Endothelial cell of umbilical vein (primary cell): ENCODE measurements around the gene GAL3ST3. TPM values are rescaled to one million over a fixed set of nuclear protein-coding genes. Genes with fewer than 3 reads are reported as not detected.

Source experiments
- BruUV-seq: library from RNA; stranded (reverse); fragments of 400-500 nt; replicated peaks from 2 replicates; lab custom pipeline; 2021; lab: Mats Ljungman, UMichigan
- CTCF ChIA-PET: fragments of 300-600, 350-600 bp; sonication (Branson Sonifier 250); formaldehyde crosslinking; loops from one replicate; lab custom pipeline; 2021; ENCODE audit warnings: antibody characterized with exemption, inconsistent platforms; lab: Charles Lee
- POLR2A ChIA-PET: fragments of 300-600, 350-600 bp; sonication (Branson Sonifier 250); formaldehyde crosslinking; loops from one replicate; lab custom pipeline; 2021; ENCODE audit warnings: antibody characterized with exemption, inconsistent platforms; lab: Charles Lee
- DNase-seq: peaks from one replicate; pipeline ENCODE4 v3.0.0-alpha.2; 2011; ENCODE audit warnings: low read depth, low spot score
- FAIRE-seq: peaks from 2 replicates; lab custom pipeline; 2011; peaks lifted over from hg19 to GRCh38; lab: Jason Lieb, UNC
- H2AFZ ChIP-seq: 2 replicates; pipeline ENCODE4 v1.6.0; 2012; ENCODE audit warnings: low read depth, low read length, control low read depth, inconsistent platforms
- H3K27ac ChIP-seq: 2 replicates; pipeline ENCODE4 v1.5.1; 2011; ENCODE audit warnings: low read depth, mild to moderate bottlenecking, control low read depth, low read length, moderate library complexity; ENCODE audit not compliant: insufficient read depth
- H3K27me3 ChIP-seq, 2 experiments: 2 replicates each; pipeline versions ENCODE4 v1.6.0 to v1.6.1; 2011; ENCODE audit warnings: low read length in 2 of 2, mixed read lengths in 1 of 2; ENCODE audit not compliant: control insufficient read depth in 2 of 2, insufficient read depth in 2 of 2
- H3K36me3 ChIP-seq, 2 experiments: 2 replicates in 1 of 2; 3 replicates in 1 of 2; pipeline ENCODE4 v1.5.1; 2011; ENCODE audit warnings: low read length in 2 of 2, mild to moderate bottlenecking in 1 of 2, moderate library complexity in 1 of 2; ENCODE audit not compliant: control insufficient read depth in 2 of 2, insufficient read depth in 2 of 2; ENCODE audit errors: extremely low read depth in 1 of 2
- H3K4me1 ChIP-seq: 3 replicates; pipeline ENCODE4 v1.5.1; 2011; ENCODE audit warnings: mild to moderate bottlenecking, low read length; ENCODE audit not compliant: control insufficient read depth, insufficient read depth; ENCODE audit errors: extremely low read depth
- H3K4me2 ChIP-seq: 2 replicates; pipeline ENCODE4 v1.6.1; 2011; ENCODE audit warnings: low read length, control low read depth, mixed read lengths; ENCODE audit not compliant: insufficient read depth
- H3K4me3 ChIP-seq, 3 experiments: fragments of 200-600 bp in 1 of 3; sonication (generic), shearing (Covaris generic) in 1 of 3; replicated peaks in 1 of 3; 2 replicates each; pipeline ENCODE4 v1.5.1; 2011 to 2016; ENCODE audit warnings: control low read depth in 3 of 3, low read length in 3 of 3, mild to moderate bottlenecking in 2 of 3, inconsistent platforms in 1 of 3, low read depth in 1 of 3, moderate library complexity in 1 of 3; ENCODE audit not compliant: insufficient read depth in 1 of 3
- H3K79me2 ChIP-seq: 2 replicates; pipeline ENCODE4 v1.6.0; 2012; ENCODE audit warnings: low read length, inconsistent platforms; ENCODE audit not compliant: control insufficient read depth, insufficient read depth
- H3K9ac ChIP-seq: replicated peaks from 2 replicates; pipeline ENCODE3; 2011; ENCODE audit warnings: low read length, control low read depth; ENCODE audit not compliant: insufficient read depth; ENCODE audit errors: extremely low read depth
- H3K9me1 ChIP-seq: replicated peaks from 3 replicates; pipeline ENCODE4 v1.6.0; 2011; ENCODE audit warnings: mild to moderate bottlenecking, low read length; ENCODE audit not compliant: control insufficient read depth, insufficient read depth; ENCODE audit errors: extremely low read depth
- H3K9me3 ChIP-seq: replicated peaks from 2 replicates; pipeline ENCODE4 v1.5.1; 2012; ENCODE audit warnings: low read length, inconsistent platforms; ENCODE audit not compliant: control insufficient read depth, insufficient read depth
- H4K20me1 ChIP-seq: replicated peaks from 2 replicates; pipeline ENCODE3; 2011; ENCODE audit warnings: mild to moderate bottlenecking, low read length; ENCODE audit not compliant: control insufficient read depth, insufficient read depth; ENCODE audit errors: extremely low read depth
- CTCF ChIP-seq, 2 donors: IDR thresholded peaks; 1 replicate in 1 of 2; 2 replicates in 1 of 2; pipeline ENCODE4 v1.5.1; 2011; ENCODE audit warnings: low read length in 2 of 2, mild to moderate bottlenecking in 2 of 2, moderate library complexity in 2 of 2, control low read depth in 1 of 2, inconsistent platforms in 1 of 2, low read depth in 1 of 2; ENCODE audit not compliant: insufficient read depth in 1 of 2; ENCODE audit errors: extremely low read depth in 1 of 2
- EZH2 ChIP-seq: IDR thresholded peaks from 2 replicates; pipeline ENCODE4 v1.6.1; 2012; ENCODE audit warnings: borderline replicate concordance, low read depth, mild to moderate bottlenecking, moderate library complexity, low read length, inconsistent platforms; ENCODE audit not compliant: severe bottlenecking
- FOS ChIP-seq: IDR thresholded peaks from 2 replicates; pipeline ENCODE4 v1.6.1; 2011; ENCODE audit warnings: mild to moderate bottlenecking, low read length, moderate library complexity, borderline replicate concordance; ENCODE audit not compliant: insufficient read depth
- GATA2 ChIP-seq: IDR thresholded peaks from 2 replicates; pipeline ENCODE4 v1.7.0; 2011; ENCODE audit warnings: low read depth, mild to moderate bottlenecking, moderate library complexity, mixed read lengths, low read length; ENCODE audit not compliant: insufficient read length, insufficient read depth
- JUN ChIP-seq: IDR thresholded peaks from 2 replicates; pipeline ENCODE4 v1.6.1; 2011; ENCODE audit warnings: borderline replicate concordance, low read depth; ENCODE audit not compliant: insufficient read length, insufficient read depth
- MAX ChIP-seq: IDR thresholded peaks from 2 replicates; pipeline ENCODE4 v1.6.1; 2011; ENCODE audit not compliant: insufficient read depth, insufficient read length
- MYC ChIP-seq: IDR thresholded peaks from one replicate; pipeline ENCODE4 v1.6.1; 2011; ENCODE audit warnings: mild to moderate bottlenecking, low read depth, low read length
- POLR2A ChIP-seq: IDR thresholded peaks from 2 replicates; pipeline ENCODE4 v1.6.1; 2012; ENCODE audit warnings: low read depth, mild to moderate bottlenecking, control low read depth, low read length
- POLR2AphosphoS5 ChIP-seq: IDR thresholded peaks from 2 replicates; pipeline ENCODE4 v1.6.1; 2012; ENCODE audit warnings: low read depth, mild to moderate bottlenecking, control low read depth, low read length, moderate library complexity; ENCODE audit not compliant: insufficient read depth
- dilution Hi-C: fragments of 300-500 bp; cut with MboI; formaldehyde crosslinking; loops from one replicate; pipeline ENCODE4 v1.15.0; 2019; ENCODE audit warnings: low sequenced_read_pairs; ENCODE audit not compliant: extremely low pct_ligation_motif_present
- intact Hi-C: fragments of 100-400 bp; cut with micrococcal nuclease; formaldehyde crosslinking; loops from one replicate; pipeline ENCODE4 v1.10.0; 2022
- polyA plus RNA-seq, 4 experiments: library from polyadenylated mRNA; depleted of rRNA in 3 of 4; stranded (reverse) in 3 of 4; unstranded in 1 of 4; fragments of >200 nt; gene quantifications; 2 replicates each; pipeline versions ENCODE4 v1.2.1 to v1.2.3, GENCODE V29; 2011 to 2012; ENCODE audit warnings: missing spikeins in 1 of 4
- total RNA-seq: library from RNA; stranded (reverse); gene quantifications from 2 replicates; pipeline ENCODE4 v1.2.3, GENCODE V29; 2021

Gene GAL3ST3
- total and polyA plus RNA-seq, 2 donors (not counting 3 experiments of a cell fraction or from before 2014, with no cell fraction given), result 0.15 TPM; not detected in 1

- intact Hi-C loops, result no loop called here
- dilution Hi-C loops, result no loop called here
- Histone ChIP-seq H2AFZ (no peak overlapping the region), H3K9me3 (no peaks in the 10 kb centered on the region), H3K79me2 (peaks cover 11% of the 10 kb centered on the region), H3K36me3 (peaks cover 49 to 52% of the 10 kb centered on the region in 2 experiments), H3K4me2 (no peak overlapping the region), H3K4me1 (peaks cover 8% of the 10 kb centered on the region), H3K9me1 (no peaks in the 10 kb centered on the region), H3K4me3 (no peak overlapping the region), H3K9ac (no peak overlapping the region), H4K20me1 (no peaks in the 10 kb centered on the region), H3K27me3 (no peaks in the 10 kb centered on the region), H3K27ac (no peak overlapping the region)
- no TSS peak for BruUV-seq
- CTCF ChIA-PET, result no interaction called here
- POLR2A ChIA-PET, result no interaction called here
- TF ChIP-seq FOS (no peak), MYC (no peak), POLR2AphosphoS5 (no peak), MAX (no peak), JUN (no peak)
- FAIRE-seq (no peak), DNase-seq (no peak)
Measured at GRCh38 chr11:66064571-66064970, 15.6 kb upstream of the GAL3ST3 start.

GRCh38 chr11:66063900-66064299, 14.9 kb upstream of the GAL3ST3 start:
- dilution Hi-C loops (no loop called here), intact Hi-C loops (no loop called here)
- no peak overlapping the region for H3K9ac ChIP-seq
- peaks cover 55 to 59% of the 10 kb centered on the region in 2 experiments for H3K36me3 ChIP-seq
- H3K4me2 ChIP-seq, result no peak overlapping the region
- no peak overlapping the region for H3K27ac ChIP-seq
- no peak for FAIRE-seq
- no peak overlapping the region for H3K4me3 ChIP-seq
- TF ChIP-seq MAX (no peak), POLR2A (no peak), GATA2 (no peak), JUN (no peak), FOS (no peak), MYC (no peak), EZH2 (no peak), POLR2AphosphoS5 (no peak), CTCF (IDR thresholded peaks at IDR 0.05; ENCODE audit: extremely low read depth in 1 of 2, insufficient read depth in 1 of 2, low read depth in 1 of 2, low read length in 2 of 2) (no peak)
- ChIA-PET POLR2A (no interaction called here), CTCF (interaction anchor here (1.2 to 1.5 kb wide), 2 partner anchors 17 to 71 kb away, joined by 3 to 5 read pairs; no protein-coding TSS in a partner anchor)
- no peaks in the 10 kb centered on the region for H3K9me3 ChIP-seq
- H3K4me1 ChIP-seq, result peaks cover 1% of the 10 kb centered on the region
- no peak overlapping the region for H2AFZ ChIP-seq
- DNase-seq, result no peak
- peaks cover 11% of the 10 kb centered on the region for H3K79me2 ChIP-seq
- H4K20me1 ChIP-seq, result no peaks in the 10 kb centered on the region
- no TSS peak for BruUV-seq
- no peaks in the 10 kb centered on the region for H3K27me3 ChIP-seq
- no peaks in the 10 kb centered on the region for H3K9me1 ChIP-seq
